ENCODE measurements around the gene B3GLCT.
A peak's percentile ranks its signal among the peaks of the same experiment; 100 is the strongest.
"Not testable (repeated sequence)": the region's sequence is repeated elsewhere in the genome, so short reads cannot be mapped to it uniquely, and the experiment has no call there.

Gene B3GLCT

GRCh38 chr13:31184981-31185645 is 14.7 kb upstream of the B3GLCT start:
- DNase-seq, result no peak

DNA sequence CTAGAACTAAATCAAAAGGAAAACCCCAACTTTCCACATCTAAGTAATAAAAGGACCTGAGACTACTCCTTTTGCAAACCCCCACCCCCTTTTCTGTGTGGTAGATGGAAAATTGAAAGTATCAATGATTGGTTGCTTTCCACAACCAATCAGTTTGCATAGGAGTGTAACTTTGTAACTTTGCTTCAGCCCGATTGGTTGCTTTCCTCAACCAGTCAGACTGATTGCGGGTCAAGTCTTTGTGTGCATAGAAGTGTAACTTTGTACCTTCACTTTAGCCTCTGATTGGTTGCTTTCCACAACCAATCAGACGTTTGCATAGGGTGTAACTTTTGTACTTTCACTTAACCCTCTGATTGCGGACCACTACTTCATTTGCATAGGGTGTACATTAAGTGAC is 8.0 kb upstream of the B3GLCT start:
- DNase-seq, result no peak

GRCh38 chr13:31192306-31192705 is 7.5 kb upstream of the B3GLCT start:
- DNase-seq, result no peak

- no peak for DNase-seq
Measured at GRCh38 chr13:31195616-31196015, 4.2 kb upstream of the B3GLCT start.

DNA sequence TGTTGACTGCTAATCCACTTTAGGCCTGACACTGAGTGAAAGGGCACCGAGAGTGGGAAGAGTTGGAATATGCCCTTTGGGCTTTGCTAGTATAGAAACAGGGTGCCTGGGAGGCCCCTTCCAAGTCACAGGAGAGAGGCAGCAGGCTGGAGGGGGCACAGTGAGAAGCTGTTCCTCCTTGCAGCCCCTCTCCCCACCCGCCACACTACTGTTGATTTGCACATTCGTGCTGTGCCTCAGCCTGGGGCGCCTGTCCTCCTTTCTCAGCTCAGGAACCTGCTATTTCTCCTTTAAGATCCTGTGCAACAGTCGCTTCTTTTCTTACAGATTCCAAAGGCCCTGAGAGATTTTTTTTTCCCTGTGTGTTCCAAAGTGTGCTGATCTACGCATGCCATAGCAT is 2.8 kb upstream of the B3GLCT start:
- no peak for DNase-seq

- no peak for DNase-seq
Measured at GRCh38 chr13:31198519-31198918, 1.3 kb upstream of the B3GLCT start.

- no peak for DNase-seq
Measured at GRCh38 chr13:31199527-31199848, 287 bp upstream of the B3GLCT start.

GRCh38 chr13:31200637-31200971 is 829 bp downstream of the B3GLCT start:
- DNase-seq, result peak; percentile 26

- DNase-seq, result no peak
Measured at GRCh38 chr13:31201341-31202031, 1.7 kb downstream of the B3GLCT start.

- DNase-seq, result no peak
Measured at GRCh38 chr13:31204592-31204991, 4.8 kb downstream of the B3GLCT start.

- no peak for DNase-seq
Measured at GRCh38 chr13:31207661-31208552, 8.1 kb downstream of the B3GLCT start.

DNA sequence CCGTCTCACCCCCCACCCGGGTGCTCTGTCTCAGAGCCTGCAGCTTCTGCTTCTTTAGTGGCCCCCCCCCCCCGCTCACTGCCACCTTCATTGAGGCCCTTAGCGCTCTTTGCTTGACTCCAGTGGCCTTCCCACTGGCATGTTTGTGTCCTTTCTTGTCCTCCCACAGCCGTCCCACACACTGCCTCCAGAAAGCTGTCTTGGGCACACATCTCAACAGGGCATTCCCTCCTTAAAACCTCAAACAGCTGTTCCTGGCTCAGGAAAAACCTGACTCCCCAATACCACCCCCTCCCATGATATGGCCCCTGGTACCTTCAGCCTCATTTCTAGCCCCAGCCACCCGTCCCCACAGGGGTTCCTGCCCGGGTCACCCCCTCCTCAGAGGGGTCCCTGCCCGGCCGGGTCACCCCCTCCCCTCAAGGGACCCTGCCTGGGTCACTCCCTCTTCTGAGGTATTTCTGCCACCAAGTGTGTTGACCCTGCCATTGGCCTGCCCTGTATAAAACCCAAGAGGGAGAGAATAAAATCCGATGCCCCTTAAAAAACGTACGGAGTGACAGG is 8.9 kb downstream of the B3GLCT start:
- DNase-seq, result no peak

- no peak for DNase-seq
Measured at GRCh38 chr13:31209172-31209840, 9.5 kb downstream of the B3GLCT start.

DNA sequence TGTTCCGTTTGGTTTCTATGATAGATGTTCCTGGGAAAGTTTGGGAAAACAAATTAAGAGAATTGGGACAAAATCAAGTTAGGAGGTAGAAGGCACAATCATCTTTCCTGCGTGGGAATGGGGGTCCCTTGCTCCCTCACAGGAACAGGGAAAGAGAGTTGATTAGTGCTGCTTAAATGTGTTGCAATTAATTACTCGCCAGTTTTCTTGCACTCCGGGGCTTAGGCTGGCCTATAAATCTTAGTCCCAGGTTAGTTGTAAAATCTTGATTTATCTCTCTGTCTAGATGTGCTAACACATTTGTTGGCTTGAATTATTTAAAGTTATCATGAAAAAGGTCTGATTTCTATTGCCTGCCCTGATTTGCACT is 10.1 kb downstream of the B3GLCT start:
- no peak for DNase-seq

DNA sequence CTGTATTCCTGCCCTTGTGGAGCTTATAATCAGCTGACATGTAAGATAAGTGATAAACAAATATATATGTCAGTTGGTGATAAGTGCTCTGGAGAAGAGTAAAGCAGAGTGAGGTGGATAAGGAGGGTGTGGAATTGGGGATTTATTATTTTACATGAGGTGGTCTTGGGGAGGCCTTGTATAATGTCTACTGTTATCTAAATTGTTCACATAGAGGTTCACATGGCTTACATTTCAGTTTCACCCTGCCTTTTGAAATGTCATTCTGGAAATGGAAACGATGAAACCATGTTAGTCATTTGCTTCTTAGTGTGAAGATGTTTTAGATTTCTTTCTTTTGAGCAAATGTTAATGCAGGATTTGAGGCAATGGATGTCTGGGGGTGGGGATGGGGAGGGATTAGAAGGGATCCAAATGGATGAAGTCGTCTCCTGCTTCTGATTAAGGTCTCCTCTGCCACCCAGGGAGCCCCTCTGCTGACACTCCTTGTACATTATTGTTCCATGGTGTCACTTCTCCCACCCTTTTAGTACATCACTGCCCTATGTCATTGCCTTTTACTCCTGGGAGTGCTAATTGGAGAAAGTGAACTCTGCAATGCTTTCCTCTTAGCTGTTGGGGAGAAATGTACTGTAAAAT is 14.0 kb downstream of the B3GLCT start:
- DNase-seq, result no peak

DNA sequence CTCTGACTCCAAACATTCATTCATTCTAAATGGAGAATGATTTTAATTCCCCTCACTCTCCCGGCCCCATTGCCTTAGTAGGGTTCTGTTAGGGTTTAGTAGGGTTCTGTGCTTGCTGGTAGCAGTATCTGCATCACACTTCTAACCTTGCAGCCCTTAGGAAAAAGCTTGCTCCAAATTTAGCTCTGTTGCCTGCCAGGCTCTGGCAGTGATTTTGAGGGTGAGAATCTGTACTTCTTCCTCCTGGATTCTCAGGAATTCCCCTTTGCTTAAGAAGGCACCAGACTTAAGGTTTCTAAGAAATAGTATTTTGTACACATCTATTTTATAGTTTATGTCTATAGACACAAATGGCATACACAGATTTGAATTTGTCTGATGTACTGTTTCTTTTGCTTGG is 14.7 kb downstream of the B3GLCT start:
- DNase-seq, result no peak

DNA sequence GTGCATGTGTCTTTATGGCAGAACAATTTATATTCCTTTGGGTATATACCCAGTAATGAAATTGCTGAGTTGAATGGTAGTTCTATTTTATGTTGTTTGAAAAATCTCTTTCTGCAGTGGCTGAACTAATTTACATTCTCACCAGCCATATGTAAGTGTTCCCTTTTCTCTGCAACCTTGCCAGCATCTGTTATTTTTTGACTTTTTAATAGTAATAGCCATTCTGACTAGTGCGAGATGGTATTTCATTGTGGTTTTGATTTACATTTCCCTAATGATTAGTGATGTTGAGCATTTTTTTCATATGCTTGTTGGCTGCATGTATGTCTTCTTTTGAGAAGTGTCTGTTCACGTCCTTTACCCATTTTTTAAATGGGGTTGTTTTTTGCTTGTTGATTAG is 17.1 kb downstream of the B3GLCT start:
- DNase-seq, result not testable (repeated sequence)

- no peak for DNase-seq
Measured at GRCh38 chr13:31219909-31220598, 20.3 kb downstream of the B3GLCT start.

DNA sequence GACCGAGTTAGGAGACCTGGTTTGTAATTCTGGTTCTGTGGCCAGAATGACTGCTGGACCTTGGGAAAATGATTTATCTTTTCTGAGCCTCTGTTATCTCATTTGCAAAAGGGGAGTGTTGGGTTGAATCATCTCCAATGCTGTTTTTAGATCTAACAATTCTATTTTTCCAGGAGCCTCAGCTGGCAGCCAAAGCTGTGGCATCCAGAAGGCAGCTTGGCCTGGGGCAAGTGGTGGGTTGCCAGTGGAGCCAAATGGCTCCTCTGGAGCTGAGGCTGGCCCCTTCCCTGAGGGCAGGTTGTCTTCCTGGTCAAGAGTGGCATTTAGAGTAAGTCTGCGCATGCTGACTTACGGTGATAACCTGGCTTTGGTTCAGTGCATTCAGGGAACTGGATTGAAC is 21.3 kb downstream of the B3GLCT start:
- DNase-seq, result no peak

GRCh38 chr13:31223215-31223614 is 23.4 kb downstream of the B3GLCT start:
- no peak for DNase-seq

DNA sequence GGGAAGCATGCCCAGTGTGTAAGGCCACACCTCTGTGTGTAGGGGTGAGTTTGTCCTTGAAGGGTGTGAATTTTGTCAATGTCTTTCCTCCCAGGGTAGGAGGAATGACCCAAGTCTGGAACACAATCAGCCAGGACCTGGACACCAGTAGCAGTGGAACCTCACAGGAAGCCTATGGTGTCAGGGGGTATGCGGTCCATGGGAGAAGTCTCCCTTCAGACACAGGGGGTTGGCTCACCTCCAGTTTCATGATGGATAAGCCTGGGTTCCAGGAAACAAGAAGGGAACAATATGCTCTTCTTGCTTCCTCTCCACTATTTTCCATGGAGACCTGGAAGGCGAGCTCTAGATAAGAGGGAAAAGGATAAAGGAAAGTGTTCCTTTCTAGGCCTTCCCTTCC is 23.9 kb downstream of the B3GLCT start:
- no peak for DNase-seq

GRCh38 chr13:31224174-31224669 is 24.4 kb downstream of the B3GLCT start:
- no peak for DNase-seq

All from effector CD8-positive, alpha-beta T cell (primary cell).